ENCODE data around the gene EMILIN3. TPM values are rescaled to one million over a fixed set of nuclear protein-coding genes. Genes with fewer than 3 reads are reported as not detected.

Gene EMILIN3, protein sequence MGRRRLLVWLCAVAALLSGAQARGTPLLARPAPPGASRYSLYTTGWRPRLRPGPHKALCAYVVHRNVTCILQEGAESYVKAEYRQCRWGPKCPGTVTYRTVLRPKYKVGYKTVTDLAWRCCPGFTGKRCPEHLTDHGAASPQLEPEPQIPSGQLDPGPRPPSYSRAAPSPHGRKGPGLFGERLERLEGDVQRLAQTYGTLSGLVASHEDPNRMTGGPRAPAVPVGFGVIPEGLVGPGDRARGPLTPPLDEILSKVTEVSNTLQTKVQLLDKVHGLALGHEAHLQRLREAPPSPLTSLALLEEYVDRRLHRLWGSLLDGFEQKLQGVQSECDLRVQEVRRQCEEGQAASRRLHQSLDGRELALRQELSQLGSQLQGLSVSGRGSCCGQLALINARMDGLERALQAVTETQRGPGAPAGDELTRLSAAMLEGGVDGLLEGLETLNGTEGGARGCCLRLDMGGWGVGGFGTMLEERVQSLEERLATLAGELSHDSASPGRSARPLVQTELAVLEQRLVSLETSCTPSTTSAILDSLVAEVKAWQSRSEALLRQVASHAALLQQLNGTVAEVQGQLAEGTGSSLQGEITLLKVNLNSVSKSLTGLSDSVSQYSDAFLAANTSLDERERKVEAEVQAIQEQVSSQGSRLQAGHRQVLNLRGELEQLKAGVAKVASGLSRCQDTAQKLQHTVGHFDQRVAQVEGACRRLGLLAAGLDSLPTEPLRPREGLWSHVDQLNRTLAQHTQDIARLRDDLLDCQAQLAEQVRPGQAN
- total RNA-seq (2022; extraction: Qiagen RNA extraction; ENCODE audit: low read depth) = 0.25 to 0.48 TPM (median 0.40 TPM) in 5 replicates

GRCh38 chr20:41366546-41367392 is at the start of gene EMILIN3:
Gene EMILIN3 (minus strand): TSS chr20:41366818. CDS start chr20:41366634, 184 bp downstream.

DNA sequence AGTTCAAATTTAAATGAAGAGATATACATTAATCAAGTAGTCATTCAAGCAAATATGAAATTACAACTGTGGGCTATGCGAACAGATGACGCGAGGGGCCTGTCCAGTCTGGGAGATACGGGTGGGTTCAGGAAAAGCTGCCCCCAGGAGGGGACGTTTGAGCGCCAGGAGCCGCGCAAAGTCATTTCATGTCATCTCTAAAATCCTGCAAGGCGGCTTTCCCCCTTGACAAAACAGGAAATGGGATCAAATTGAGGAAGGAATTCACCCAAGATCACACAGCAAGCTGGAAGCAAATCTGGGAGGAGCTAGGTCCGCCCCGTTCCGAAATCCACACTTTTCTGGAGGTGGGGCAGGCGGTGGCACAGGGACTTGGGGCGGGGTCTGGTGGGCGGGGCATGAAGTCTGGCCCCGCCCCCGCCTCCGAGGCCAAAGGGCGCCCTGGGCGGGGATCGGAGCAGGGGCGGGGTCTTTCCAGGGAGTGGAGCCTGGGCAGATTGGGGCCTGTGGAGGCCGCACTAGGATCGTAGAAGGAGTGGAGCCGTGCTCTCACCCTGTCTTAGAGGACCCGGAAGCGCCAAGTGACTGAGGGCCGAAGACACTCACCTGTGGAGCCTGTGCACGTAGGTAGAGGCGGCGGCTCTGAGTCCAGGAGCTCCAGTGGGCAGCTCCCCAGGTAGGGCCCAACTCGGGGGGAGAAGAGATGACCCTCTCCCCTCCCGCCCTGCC is 26.1 kb downstream of the EMILIN3 start, which contains the start of gene LPIN3:
Gene LPIN3, plus strand, starts transcription at position 495 of the 729 bp plus-strand sequence. CDS start 4,983 bp downstream, outside the sequence.

DNA sequence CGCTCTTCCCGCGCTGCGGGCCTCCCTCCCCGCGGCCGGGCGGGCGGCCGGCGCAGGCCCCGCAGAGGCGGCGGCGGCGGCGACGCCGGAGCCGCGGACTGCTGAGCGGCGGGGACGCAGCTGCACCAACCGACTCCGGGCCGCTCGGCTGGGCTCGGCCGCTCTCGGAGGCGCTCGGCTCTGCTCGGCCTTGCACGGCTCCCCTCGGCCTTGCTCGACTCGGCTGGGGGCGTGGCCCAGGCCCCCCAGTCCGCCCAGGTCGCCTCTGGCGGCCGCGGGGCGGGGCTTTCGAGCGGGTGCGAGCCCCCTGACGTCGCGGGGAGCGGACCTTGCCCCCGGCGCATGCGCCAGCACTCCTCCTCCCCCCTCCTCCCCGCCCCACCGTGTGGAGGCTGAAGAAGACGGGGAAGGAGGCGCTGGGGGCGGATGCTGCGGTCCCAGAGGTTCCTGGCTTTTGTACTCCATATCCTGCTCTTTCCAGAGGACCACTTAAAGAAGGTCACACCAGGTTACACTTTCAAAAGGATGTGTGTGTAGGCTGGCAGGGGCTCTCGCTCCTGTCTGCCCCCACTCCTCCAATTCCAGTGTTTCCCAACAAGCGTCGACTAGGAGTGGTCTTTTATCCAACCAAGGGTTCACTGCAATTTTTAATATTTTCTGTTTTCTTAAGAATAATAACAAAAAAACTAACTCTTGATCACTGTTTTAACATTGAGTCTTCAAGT is 48.9 kb downstream of the EMILIN3 start, which contains the start of gene ZHX3:
Gene ZHX3, minus strand, starts transcription at position 186 of the 725 bp plus-strand sequence. CDS start 112,815 bp downstream, outside the sequence.

Other genes with a start within 250 kb of the EMILIN3 start
- gene PLCG1, start 229.3 kb downstream of the EMILIN3 start, total RNA-seq (2022; extraction: Qiagen RNA extraction; ENCODE audit: low read depth) = 26.0 to 51.7 TPM (median 38.7 TPM) in 5 replicates
- 4.0 to 5.5 TPM (median 4.7 TPM) in 5 replicates for gene ZHX3, start 49.1 kb downstream of the EMILIN3 start, total RNA-seq (2022; extraction: Qiagen RNA extraction; ENCODE audit: low read depth)
- gene LPIN3, start 26.0 kb downstream of the EMILIN3 start, total RNA-seq (2022; extraction: Qiagen RNA extraction; ENCODE audit: low read depth) = 8.7 to 13.0 TPM (median 10.4 TPM) in 5 replicates

All from A549 treated with CpdA at 1 μM for 4 hours (cell line).